Measurements from ENCODE around the gene ENG.

ENG gene

DNA sequence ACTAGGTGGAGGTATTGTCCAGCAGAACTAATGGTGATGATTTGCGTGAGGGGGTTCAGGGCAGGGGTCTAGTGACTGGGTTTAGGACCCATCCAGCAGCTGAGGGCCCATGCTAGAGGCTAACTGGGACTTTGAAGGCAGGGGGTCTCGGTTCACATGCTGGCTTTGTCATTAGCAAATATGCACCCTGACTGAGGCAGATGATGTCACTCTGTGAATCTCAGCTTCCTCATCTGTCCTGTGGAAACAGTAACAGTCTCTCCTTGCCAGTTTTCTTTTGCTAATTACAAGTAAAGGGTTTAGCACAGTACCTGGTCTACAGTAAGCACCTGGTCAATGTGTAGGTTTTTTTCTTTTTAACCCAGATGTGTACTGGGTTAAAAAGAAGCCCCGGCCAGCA, 81.2 kb downstream of the ENG start:
- DNase-seq (ENCODE audit: low read depth), result no peak

DNA sequence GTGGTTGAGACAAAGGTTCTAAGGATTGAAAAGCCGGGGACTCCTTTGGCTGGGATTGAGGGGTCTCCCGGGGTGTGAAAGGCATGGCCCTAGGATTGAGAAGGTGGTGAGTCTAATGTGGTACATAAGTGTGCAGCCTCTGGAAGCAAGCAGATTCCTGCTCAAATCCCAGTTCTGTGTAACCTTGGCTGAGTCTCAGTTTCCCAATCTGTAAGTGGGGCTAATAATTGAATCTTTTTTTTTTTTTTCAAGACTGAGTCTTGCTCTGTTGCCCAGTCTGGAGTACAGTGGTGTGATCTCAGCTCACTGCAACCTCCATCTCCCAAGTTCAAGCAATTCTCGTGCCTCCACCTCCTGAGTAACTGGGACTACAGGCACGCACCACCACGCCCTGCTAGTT, 81.9 kb downstream of the ENG start:
- DNase-seq (ENCODE audit: low read depth), result no peak

DNA sequence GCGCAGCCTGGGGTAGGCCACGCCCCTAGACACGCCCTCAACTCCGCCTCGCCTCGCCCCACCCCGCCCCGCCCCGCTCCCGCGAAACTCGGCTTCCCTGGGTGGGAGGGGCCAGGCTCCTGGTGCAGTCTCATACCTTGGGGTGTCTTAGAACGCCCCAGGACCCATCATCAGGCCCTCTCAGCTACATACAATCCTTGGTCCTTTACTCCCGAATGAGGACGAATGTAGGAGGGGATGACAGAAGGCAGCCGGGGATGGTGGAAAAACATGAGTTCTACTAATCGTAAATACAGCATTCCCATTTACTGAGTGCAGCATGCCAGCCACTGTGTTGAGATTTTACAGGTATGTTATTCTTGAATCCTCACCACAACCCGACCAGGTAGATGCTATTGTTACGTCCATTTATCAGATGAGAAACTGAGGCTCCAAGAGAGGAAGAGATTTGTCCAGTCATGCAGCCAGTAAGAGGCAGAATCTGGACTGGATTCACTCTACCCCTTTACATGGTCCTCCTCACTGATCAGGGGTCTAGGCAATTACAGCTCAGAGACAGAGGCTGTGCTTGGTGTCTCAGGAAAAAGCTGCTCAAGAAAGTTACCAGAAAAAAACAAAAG, 82.8 kb downstream of the ENG start:
- DNase-seq (ENCODE audit: low read depth), result no peak

DNA sequence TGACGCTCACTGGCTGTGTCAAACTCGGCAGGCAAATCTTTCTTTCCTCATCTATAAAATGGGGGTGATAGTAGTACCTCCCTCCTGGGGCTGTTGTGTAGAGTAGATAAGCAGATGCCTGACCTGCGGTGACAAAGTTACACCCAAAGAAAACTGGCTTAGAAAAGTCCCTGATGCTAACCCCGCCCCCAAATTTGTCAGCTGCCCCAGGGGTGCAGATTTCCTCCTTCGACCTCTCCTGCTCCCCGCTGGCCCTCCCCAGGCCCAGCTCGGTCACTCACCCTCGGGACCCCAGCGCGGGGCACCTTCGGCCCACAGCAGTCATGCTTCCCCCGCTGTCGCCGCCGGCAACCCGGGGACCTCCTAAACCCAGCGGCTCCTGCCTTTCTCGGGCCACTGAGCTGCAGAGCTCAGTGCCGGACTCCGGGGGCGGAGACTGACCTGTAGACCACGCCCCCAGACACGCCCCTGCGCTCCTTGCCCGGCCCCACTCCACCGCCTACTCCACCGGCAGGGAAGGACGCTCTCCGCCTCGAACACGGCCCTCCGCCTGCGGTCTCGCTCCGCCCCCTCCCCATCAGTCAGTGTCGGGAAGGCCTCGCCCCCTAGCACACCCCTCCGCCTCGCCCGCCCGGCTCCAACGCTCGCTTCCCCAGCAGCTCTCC, 83.4 kb downstream of the ENG start:
- DNase-seq (ENCODE audit: low read depth), result peak; percentile 98

DNA sequence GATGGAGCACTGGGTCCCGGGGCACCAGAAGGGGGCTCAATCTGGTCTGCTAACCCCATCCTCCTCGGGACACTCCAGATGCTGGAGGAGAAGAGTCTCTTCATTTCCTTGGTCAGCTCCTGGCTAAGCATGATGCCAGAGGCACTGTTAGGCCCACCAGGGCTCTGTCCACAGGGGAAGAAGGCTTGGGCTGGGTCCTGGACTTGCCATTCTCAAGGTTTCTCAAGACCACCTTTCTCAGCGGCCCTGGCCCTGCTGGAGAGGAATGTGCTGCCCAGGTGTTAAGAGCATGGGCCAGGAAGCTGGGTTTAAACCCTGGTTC, 83.9 kb downstream of the ENG start:
- DNase-seq (ENCODE audit: low read depth), result no peak

DNA sequence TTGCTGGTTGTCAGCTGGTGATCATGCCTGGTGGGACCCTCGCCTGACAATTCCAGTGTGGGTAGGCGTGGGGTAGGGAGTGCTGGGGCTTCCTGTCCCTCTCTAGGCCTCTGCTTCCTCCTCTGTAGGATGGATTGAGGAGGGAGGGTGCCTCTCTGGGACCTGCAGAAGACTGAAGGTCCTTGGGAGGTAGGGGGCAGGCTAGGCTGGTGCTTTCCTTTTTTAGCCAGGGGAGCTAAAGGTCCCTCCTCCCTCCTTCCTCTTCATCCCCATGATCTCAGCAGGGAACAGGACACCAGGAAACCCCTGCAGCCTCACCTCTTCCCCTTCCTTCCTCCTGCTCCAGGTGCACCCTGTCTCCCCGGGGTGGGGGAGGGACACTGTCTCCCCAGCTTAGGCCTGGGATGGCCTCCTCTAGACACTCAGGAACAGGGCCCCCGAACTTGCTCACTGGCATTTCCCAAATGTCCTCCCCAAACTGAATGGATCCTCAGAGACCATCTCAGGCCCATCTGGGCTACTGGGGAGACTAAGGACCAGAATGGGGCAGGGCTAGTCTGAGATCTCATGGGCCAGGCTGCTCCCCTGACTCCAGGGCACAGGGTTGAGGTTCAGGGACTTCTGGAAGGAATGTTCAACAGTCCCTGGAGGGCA, 84.4 kb downstream of the ENG start:
- no peak for DNase-seq (ENCODE audit: low read depth)

DNA sequence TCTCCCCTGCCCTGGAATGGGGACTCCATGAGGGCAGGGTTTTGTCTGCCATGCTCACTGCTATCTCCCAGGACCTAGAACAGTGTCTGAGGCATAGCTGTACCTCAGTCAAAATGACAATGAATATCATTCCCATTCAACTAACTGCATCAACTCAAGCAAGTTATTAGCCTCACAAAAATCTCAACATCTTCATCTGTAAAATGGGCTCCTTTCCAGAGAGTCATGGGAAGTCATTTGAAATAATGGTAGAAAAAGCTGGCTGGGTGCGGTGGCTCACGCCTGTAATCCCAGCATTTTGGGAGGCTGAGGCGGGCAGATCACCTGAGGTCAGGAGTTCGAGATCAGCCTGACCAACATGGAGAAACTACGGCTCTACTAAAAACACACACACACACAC, 85.4 kb downstream of the ENG start:
- DNase-seq (ENCODE audit: low read depth), result no peak

DNA sequence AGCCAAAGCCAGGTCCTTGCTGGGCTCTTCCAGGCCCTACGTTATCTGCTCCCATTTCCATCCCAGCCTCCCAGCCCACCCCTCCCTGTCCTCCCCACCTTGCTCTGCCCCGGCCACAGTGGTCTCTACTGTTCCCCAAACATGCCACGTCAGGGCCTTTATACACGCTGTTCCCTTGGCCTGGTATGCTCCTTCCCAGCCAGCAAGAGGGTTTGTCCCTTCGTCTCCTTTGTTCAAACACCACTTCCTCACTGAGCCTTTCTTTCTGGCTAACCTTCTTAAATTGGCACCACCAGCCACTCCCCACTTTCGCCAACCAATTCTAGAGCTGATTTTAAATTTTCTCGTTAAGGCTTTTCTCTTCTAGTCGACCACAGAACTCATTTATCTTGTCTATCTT, 85.8 kb downstream of the ENG start:
- no peak for DNase-seq (ENCODE audit: low read depth)

DNA sequence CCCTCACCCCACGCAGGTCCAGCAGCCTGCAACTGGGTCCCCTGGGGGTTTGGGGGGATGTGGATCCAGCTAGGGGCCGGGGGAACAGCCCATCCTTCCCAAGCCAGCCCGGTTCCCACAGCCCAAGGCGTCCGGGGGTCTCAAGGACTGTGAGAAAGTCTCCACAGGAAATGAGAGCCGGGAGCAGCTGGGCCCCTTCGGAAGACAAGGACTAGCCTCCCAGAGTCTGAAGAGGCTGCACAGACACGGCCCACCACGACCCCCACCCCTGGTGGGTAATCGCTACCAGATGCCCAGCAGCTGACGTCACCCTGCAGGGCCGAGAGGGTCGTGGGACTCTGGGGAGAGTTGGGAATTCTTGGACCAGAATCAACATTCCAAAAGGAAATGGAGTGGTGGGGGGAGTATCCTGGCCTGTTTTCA, 86.5 kb downstream of the ENG start:
- DNase-seq (ENCODE audit: low read depth), result no peak

DNA sequence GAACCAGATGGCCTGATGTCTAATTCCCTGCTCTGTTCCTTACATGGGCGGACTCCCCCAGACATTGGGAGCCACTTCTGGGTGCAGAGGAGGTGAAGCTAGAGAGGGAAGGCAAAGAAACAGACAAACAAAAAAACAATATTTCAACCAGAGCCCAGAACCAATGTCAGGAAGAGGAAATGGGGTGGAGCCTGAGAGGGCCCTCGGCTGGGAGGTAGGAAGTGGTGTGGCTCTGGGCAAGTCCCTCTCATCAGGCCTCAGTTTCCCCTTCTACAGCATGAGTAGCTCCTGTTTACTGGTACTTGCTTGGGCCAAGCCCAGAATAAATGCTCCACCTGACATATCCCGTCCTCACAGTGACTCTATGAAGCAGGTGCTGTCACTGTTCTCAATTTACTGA, 87.0 kb downstream of the ENG start:
- no peak for DNase-seq (ENCODE audit: low read depth)

DNA sequence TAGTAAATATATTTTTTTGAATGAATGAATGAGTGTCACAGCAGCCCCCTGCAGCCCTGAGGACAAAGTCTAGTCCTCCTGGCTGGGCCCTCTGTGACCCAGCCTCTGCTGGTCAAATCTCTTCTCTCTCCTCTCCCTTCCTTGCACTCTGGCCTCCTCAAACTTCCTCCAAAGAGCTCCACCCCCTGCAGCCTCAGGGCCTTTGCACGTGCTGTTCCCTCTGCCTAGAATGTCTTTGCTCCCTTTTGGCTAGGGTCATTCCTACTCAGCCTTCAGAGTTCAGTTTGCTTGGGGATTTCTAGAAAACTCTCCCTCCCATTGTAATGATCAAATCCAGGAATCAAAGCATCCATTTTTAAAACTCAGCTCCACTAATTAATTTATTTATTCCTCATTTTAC, 89.0 kb downstream of the ENG start:
- DNase-seq (ENCODE audit: low read depth), result no peak
